Measurements from ENCODE around the gene BCL11A.
A peak's percentile ranks its signal among the peaks of the same experiment; 100 is the strongest.

The BCL11A gene

DNA sequence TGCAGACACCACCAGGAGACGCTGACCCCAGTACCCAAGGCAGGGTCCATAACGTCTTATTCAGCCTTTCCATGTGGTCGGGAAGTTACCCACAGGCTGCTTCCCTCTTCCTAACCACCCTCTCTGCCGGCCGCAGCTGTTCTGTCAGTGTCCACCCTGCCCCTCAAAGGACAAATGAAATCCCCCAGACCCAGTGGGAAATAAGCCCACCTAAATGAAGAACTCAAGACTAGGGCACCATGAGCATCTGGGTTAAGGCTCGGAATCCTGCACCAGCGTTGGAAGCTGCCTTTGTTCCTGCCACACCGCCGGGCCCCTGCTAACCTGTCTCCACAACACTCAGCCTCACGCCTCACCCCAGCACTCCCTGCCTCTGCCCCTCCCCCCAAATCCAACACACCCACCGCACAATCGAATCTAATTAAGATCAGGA lies 21.7 kb downstream of the BCL11A start:
- DNase-seq: peak in 1 of 2 experiments; percentile 15

DNA sequence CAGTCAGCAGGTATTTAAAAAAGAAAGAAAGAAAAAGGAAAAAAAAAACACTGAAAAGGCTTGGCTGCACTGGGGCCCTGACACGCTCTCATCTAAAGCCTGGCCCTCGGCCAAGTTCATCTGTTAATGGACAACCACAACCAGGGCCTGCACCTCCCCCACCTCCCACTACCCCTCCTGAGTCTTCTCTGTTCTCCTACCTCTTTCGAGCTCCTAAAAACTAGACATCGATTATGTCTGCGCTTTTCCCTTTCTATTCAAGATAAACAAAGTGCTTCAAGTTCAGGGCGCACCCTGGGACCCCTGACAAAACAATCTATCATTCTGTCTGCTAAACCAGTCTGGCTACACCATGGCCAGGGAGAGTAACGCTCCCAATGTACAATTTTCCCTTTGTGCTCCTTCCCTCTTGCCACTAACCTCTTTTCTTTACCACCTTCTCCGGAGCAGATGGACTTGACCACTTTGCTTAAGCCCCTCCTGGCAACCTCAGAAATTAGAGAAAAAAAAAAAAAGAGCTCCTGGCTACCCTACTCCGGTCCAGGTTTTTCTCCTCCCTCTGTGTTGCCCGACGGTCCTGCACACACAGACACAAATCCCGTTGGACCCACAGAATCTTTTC lies 22.7 kb downstream of the BCL11A start:
- DNase-seq: peak; percentile 82 to 83
- no peak for TF ChIP-seq POLR2A (IDR thresholded peaks at IDR 0.05; ENCODE audit: low read length)
- TF ChIP-seq GATA1 (IDR thresholded peaks at IDR 0.05; ENCODE audit: low read depth, low read length): no peak

More for the DNA sequence above, 21.7 kb downstream of the BCL11A start:
- TF ChIP-seq GATA1 (IDR thresholded peaks at IDR 0.05; ENCODE audit: low read depth, low read length): no peak
- no peak for TF ChIP-seq POLR2A (IDR thresholded peaks at IDR 0.05; ENCODE audit: low read length)

DNA sequence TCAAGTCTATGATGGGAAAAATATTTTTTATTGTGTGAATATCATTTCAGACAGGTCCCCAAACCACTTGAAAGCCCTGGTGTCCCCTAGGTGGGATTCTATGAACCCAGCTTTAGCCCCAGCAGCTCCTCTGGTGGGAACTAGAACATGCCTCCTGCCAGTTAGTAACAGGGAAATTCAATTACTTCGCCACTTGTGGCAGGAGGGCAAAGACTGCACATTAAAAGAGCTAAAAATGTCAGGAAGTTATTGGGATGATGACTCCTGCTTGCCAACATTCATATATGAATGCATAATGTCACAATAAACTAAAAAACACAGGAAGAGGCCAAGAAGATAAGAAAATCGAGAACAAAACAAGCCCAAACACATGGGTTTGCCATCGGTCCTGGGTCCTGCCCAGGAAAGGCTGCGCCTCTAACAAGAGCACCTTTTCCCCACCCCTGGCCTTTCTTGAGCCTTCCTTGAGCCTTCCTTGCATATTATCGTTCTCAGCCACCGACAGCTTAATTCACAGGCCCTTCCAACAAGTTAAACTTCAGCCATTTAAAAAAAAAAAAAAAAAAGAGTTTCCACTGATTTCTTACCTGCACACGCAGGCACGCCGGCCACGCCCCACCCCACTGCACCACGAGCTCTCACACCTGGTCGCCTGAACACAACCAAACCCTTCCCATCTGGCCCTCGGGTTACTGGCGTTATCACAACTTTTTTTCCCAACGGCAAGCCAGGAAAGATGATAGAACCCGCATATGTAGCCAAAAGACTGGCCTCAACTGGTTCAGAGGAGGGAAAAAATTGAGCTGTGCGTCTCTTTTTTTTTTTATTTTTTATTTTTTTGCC lies 23.4 kb downstream of the BCL11A start:
- TF ChIP-seq POLR2A (IDR thresholded peaks at IDR 0.05; ENCODE audit: low read length): no peak
- TF ChIP-seq GATA1 (IDR thresholded peaks at IDR 0.05; ENCODE audit: low read depth, low read length): no peak
- DNase-seq: no peak

DNA sequence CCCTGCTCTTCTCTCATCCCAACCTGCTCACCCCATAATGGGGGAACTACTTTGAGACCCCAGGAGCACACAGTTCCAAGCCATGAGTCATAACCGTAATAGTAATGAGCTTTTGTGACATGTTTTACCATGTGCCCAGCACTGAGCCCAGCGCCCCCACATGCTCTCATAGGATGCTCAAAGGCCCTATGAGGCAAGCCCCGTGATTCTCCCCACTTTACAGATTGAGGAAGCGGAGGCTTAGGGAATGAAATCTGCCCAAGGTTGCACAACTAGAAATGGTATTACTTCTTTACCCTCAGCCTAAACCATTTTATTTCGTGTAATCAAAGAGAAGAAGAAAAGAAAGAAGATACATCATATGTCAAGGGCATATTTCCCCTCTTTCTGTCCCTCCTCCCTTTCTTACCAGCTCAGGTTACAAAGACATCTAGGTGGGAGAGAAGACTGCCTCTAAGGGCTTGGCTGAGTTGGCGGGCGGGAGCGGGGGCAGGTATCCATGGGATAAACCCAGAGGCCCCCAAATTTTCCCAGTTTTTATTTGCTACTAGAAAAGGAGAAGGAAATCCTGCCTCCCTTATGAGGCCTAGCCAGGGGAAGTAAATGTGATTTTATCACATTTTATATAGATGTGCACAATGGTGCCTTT lies 24.2 kb downstream of the BCL11A start:
- no peak for TF ChIP-seq POLR2A (IDR thresholded peaks at IDR 0.05; ENCODE audit: low read length)
- TF ChIP-seq GATA1 (IDR thresholded peaks at IDR 0.05; ENCODE audit: low read depth, low read length): no peak
- DNase-seq: no peak

DNA sequence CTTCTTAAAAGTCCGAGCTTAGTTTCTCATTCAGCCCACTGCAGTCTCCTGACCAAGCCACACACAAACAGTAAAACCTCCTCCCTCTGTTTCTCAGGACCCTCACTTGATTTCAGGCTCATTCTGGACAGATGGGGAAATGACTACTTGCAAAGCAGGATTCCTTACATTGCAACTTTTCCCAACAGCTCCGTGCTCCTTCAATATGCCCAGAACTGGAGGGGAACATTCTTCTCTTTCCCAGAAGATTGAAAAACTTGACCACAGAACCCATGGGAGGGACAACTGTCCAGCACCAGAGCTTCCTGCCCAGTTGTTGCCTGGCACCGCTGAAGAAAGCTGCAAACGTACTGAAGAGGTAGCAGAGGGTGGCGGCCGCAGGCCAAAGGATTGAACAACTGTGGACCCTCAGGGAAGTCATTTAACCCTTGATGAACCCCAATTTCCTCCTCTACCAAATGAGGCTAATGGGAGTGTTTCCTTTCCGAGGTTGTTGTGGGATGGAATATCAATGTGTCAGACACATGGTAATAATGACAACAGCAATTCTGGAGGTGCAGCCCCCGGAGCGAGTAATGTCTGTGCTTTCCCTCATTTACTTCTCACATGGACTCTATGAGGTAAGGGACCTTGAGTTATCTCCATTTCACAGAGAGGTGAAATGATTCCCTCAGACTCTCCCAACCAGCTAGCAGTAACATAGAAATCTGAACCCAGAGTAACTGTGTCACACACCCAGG lies 25.0 kb downstream of the BCL11A start:
- DNase-seq: no peak

DNA sequence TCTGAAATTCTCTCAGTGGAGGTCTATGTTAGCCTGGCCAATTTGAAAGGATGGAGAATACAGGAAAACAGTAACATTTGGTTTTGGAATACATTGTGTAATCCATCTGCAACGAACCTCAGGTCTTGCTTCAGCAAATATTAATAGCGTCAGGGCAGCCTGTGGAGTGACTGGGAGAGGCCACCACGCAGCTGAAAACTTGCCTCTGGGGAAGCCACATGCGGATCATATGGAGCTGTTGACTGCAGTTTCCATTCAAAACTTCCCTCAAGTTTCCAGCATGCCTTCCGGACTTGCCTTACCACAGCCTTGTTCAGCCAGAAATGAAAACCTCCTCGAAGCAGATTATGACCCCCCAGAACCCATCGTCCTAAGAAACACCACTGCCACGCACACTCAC lies 25.7 kb downstream of the BCL11A start:
- DNase-seq: no peak

More for the DNA sequence above, 25.0 kb downstream of the BCL11A start:
- no peak for TF ChIP-seq GATA1 (IDR thresholded peaks at IDR 0.05; ENCODE audit: low read depth, low read length)
- TF ChIP-seq POLR2A (IDR thresholded peaks at IDR 0.05; ENCODE audit: low read length): no peak

DNA sequence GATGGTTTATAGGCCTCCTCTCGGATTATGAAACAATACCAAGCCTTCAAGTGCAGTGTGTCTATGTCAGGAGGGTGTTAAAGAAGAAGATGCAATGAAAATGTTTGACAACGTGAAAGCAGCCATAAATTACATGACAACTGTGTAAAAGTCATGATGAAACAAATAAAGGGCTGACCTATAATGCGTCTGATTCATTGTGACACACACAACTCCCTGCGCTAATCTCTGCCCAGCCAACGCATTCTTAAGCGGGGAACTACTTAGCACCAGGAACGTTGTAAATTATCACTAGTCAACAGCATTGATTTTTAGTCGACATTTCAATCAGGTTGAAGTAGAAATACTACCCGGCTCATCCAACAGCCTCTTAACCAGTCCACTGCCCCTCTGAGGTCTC lies 26.8 kb downstream of the BCL11A start:
- TF ChIP-seq POLR2A (IDR thresholded peaks at IDR 0.05; ENCODE audit: low read length) (no peak), GATA1 (IDR thresholded peaks at IDR 0.05; ENCODE audit: low read depth, low read length) (no peak)
- no peak for DNase-seq

More for the DNA sequence above, 25.7 kb downstream of the BCL11A start:
- no peak for TF ChIP-seq POLR2A (IDR thresholded peaks at IDR 0.05; ENCODE audit: low read length)
- no peak for TF ChIP-seq GATA1 (IDR thresholded peaks at IDR 0.05; ENCODE audit: low read depth, low read length)

DNA sequence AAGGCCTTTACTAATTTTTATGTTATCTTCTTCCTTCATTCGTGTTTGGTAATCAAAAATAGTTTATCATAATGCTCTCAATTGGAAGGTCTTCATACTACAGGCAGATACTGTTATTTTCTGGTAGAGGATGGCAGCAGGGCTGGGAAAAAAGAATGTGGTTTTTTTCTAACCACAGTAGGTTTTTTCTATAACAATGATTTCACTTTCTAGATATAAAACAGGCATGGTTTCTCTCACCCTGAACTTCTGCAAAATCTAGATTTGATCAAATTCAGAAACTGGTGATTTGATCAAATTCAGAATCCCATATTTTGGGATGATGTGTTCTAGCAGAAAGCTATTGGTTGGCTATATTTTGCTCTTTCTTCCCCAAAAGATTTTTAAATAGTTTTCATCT lies 27.6 kb downstream of the BCL11A start:
- TF ChIP-seq POLR2A (IDR thresholded peaks at IDR 0.05; ENCODE audit: low read length) (no peak), GATA1 (IDR thresholded peaks at IDR 0.05; ENCODE audit: low read depth, low read length) (no peak)
- no peak for DNase-seq

DNA sequence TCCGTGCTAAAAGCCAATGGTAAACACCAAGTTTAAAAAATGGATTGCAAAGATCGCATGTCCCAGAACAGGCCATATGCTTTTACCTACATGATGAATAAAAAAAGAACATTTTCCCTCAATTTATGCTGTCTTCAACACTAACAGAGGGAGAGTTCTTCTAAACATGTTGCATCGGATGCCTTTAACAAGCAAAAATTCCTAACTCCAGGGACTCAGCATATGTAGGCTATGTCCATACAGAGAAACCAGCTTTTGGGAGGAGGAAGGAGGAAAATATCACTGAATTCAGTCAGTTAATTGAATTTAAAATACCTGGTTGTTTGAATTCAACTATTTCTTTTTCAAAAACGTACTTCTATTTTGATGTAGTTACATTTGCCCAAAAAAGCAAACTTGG lies 28.6 kb downstream of the BCL11A start:
- DNase-seq: no peak
- TF ChIP-seq GATA1 (IDR thresholded peaks at IDR 0.05; ENCODE audit: low read depth, low read length) (no peak), POLR2A (IDR thresholded peaks at IDR 0.05; ENCODE audit: low read length) (no peak)

DNA sequence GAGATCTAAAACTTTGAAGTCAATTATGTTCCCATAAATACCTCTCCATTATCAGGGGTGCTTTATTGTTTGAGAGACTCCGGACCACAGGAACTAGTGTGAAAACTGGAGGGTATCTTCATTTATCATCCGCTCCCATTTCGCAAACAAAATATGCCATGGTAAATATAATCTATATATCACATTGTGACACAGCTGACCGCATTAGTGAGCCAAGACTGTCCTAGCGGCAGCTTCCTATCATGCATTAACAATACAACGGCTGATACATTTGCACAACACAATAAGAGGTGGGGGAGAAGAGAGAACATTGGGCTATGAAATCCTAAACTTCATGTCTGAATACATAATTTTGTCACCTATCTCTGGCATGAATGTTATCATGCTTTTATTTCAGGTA lies 29.5 kb downstream of the BCL11A start:
- no peak for TF ChIP-seq GATA1 (IDR thresholded peaks at IDR 0.05; ENCODE audit: low read depth, low read length)
- no peak for TF ChIP-seq POLR2A (IDR thresholded peaks at IDR 0.05; ENCODE audit: low read length)
- DNase-seq: no peak

DNA sequence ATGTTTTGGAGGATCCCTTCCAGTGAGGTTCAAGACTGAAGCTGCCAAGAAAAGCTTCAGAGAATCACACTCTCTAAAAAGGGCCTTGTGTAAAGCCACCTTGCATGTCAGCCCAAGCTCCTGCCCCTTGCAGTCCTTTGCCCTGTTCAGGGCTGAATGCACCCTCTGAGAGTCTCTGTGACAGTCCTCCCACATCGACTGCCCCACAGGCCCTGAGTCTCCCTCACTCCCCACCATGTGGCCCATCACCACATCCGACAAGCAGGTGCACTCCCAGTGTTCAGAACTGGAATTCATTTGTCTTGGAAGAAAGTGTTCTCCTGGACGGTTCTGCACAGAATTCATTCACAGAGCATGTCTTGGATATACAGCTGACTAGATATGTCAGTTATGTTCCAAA lies 31.0 kb downstream of the BCL11A start:
- DNase-seq: no peak
- no peak for TF ChIP-seq GATA1 (IDR thresholded peaks at IDR 0.05; ENCODE audit: low read depth, low read length)
- TF ChIP-seq POLR2A (IDR thresholded peaks at IDR 0.05; ENCODE audit: low read length): no peak

DNA sequence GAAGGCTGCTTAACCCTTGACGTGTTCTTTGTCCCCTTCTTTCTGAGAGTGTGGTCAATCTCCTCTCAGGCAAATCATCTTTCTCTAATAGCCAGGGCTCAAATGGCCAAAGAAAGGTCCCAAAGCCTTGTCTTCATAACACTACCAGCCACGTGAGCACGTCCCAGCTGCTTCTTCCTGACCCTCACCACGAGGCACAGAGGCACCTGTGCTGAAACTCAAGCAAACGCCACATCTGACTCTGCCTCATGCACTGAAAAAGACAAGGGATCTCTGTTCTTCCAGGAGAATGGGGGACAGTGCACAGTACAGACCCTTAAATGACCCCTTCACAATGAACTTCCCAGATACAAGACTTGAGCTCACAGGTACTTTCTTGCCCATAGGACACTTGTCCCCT lies 31.8 kb downstream of the BCL11A start:
- DNase-seq: no peak
- TF ChIP-seq POLR2A (IDR thresholded peaks at IDR 0.05; ENCODE audit: low read length): no peak
- no peak for TF ChIP-seq GATA1 (IDR thresholded peaks at IDR 0.05; ENCODE audit: low read depth, low read length)

DNA sequence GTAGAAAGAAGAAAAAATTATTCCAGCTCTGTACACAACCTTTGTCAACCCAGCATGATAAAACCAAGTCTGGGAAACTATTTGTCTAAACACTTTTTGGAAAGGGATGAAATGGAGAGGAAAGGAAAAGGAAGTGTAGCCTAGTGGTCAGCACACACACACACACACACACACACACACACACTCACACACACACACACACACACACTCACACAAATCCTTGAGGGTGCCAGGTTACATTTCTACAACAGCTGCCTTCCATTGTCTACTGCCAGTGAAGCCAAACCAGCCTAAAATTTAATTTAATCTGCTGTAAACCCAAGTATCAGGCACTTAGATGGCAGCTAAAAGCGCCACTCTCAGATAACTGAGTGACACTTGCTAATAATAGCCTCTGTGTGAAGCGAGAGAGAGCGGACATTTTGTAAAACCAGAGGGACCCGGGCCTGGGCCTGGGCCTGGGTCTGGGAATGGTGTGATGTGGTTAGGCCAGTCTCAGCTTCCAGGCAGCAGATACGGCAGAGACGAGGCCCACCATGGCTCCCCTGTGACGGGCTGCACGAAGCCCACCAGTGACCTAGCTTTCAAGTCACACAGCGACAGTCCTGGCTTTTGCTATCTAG lies 32.4 kb downstream of the BCL11A start:
- no peak for DNase-seq
- no peak for TF ChIP-seq POLR2A (IDR thresholded peaks at IDR 0.05; ENCODE audit: low read length)
- TF ChIP-seq GATA1 (IDR thresholded peaks at IDR 0.05; ENCODE audit: low read depth, low read length): no peak

All from erythroblast (primary cell).